Measurements from ENCODE around the gene CROCC. TPM values are rescaled to one million over a fixed set of nuclear protein-coding genes. Genes with fewer than 3 reads are reported as not detected.
"Not testable (repeated sequence)": the region's sequence is repeated elsewhere in the genome, so short reads cannot be mapped to it uniquely, and the experiment has no call there.

The CROCC gene
- total RNA-seq, 6 experiments from 2014 or later = 6.5 to 12.7 (median 9.4) TPM

DNA sequence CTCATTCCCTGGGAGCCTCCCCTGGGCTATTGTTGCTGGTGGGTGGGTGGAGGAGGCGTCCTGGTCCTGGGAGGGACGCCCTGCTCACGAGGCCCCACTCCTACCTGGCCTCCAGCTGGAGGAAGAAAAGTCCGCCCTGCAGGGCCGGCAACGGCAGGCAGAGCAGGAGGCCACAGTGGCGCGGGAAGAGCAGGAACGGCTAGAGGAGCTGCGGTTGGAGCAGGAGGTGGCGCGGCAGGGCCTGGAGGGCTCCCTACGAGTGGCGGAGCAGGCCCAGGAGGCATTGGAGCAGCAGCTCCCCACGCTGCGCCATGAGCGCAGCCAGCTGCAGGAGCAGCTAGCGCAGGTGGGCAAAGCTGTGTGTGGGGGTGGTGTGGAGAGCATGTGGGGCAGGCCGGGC is 24.9 kb downstream of the CROCC start:
- Histone ChIP-seq H3K9me3 (no peaks in the 10 kb centered on the region), H3K36me3 (no peaks in the 10 kb centered on the region), H3K4me1 (peaks cover 0 to 13% (median 2%) of the 10 kb centered on the region in 4 donors), H3K27me3 (no peaks in the 10 kb centered on the region), H3K27ac (no peak overlapping the region), H3K4me3 (no peak overlapping the region)
- intact Hi-C loops (cut with DNase I) = no loop called here
- TF ChIP-seq, protein P1, sequence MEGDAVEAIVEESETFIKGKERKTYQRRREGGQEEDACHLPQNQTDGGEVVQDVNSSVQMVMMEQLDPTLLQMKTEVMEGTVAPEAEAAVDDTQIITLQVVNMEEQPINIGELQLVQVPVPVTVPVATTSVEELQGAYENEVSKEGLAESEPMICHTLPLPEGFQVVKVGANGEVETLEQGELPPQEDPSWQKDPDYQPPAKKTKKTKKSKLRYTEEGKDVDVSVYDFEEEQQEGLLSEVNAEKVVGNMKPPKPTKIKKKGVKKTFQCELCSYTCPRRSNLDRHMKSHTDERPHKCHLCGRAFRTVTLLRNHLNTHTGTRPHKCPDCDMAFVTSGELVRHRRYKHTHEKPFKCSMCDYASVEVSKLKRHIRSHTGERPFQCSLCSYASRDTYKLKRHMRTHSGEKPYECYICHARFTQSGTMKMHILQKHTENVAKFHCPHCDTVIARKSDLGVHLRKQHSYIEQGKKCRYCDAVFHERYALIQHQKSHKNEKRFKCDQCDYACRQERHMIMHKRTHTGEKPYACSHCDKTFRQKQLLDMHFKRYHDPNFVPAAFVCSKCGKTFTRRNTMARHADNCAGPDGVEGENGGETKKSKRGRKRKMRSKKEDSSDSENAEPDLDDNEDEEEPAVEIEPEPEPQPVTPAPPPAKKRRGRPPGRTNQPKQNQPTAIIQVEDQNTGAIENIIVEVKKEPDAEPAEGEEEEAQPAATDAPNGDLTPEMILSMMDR (IDR thresholded peaks at IDR 0.05) = no peak
- TF ChIP-seq POLR2A (IDR thresholded peaks at IDR 0.05) = no peak
- 93% methylated on average over 19 of the region's 19 CpGs for WGBS (ENCODE audit: insufficient coverage, low coverage, low lambda C conversion rate, missing lambda C conversion rate)
- peak in 1 of 3 donors; percentile 55 for DNase-seq
- ATAC-seq = no peak

DNA sequence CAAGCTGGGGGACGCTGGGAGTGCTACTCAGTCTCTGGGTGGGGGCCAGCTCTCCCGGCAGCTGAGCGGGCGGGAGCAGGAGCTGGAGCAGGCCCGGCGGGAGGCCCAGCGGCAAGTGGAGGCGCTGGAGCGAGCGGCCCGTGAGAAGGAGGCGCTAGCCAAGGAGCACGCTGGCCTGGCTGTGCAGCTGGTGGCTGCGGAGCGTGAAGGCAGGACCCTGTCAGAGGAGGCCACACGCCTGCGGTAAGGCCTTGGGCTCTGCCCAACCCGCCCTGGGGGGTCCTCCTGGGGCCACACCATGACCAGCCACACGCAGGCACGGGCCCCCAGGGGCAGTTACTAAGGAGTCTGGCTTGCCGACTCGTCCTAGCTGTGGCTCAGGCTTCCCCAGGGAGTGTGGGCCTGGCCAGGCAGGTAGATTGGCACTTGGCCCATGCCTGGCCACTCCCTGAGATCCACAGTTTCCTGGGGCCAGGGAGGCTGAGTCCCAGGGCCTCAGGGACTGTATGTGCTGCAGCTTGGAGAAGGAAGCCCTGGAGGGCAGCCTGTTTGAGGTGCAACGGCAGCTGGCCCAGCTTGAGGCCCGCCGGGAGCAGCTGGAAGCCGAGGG is 26.7 kb downstream of the CROCC start:
- H3K4me3 ChIP-seq; intact Hi-C loops (cut with DNase I); H3K9me3 ChIP-seq; H3K36me3 ChIP-seq; H3K27me3 ChIP-seq: not testable (repeated sequence)
- WGBS (ENCODE audit: insufficient coverage, low coverage, low lambda C conversion rate, missing lambda C conversion rate) = 84% methylated on average over 16 of the region's 26 CpGs
- Histone ChIP-seq H3K27ac (peak overlapping the region in 2 of 3 donors; percentile 35 to 41), H3K4me1 (peaks cover 0 to 13% (median 2%) of the 10 kb centered on the region in 4 donors)
- ATAC-seq = peak; percentile 62 to 78 (median 70)
- DNase-seq = peak in 1 of 3 donors; percentile 61

DNA sequence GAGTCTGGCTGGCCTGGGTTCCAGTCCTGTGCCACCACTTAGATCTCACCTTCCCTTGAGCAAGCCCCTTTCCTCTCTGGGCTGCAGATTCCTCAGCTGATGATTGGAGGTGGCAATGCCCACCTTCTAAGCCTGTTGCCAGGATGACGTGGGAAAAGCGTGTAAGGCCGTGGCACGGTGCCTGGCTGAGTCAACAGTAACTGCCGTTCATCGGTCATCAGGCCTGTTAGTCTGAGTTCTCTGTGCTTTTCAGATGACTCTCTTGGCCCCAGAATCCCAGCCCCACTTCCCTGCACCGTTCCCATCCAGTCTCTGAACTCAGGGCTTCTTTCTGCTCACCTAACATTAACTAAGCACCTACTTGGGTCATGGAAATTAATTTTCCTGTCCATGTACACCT is 27.3 kb downstream of the CROCC start:
- WGBS (ENCODE audit: insufficient coverage, low coverage, low lambda C conversion rate, missing lambda C conversion rate) = 54% methylated on average over 3 of the region's 7 CpGs
- H3K27me3 ChIP-seq; H3K36me3 ChIP-seq; H3K9me3 ChIP-seq; H3K4me3 ChIP-seq; intact Hi-C loops (cut with DNase I): not testable (repeated sequence)
- peak overlapping the region in 2 of 3 donors; percentile 35 to 41 for H3K27ac ChIP-seq
- DNase-seq (peak; percentile 82 to 88 (median 88)), ATAC-seq (peak; percentile 62 to 87 (median 79))
- peaks cover 0 to 13% (median 2%) of the 10 kb centered on the region in 4 donors for H3K4me1 ChIP-seq

DNA sequence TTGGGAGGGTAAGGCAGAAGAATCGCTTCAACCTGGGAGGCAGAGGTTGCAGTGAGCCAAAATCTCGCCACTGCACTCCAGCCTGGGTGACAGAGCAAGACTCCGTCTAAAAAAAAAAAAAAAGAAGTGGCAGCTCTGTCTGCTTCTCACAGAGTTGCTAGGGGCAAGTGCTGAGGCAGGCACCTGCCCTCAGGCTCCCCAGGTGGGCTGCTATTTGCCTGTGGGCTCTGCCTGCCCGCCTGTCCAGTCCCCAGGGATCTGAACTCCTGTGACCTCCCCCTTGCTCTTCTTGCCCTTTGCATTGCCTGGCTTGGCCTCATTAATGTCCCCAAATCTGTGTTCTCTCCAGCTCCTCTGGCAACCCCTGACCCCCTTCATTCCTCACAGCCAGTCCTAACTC is 30.6 kb downstream of the CROCC start:
- intact Hi-C loops (cut with DNase I); H3K9me3 ChIP-seq; H3K4me3 ChIP-seq; H3K27ac ChIP-seq; H3K27me3 ChIP-seq; H3K36me3 ChIP-seq; ATAC-seq; DNase-seq: not testable (repeated sequence)
- H3K4me1 ChIP-seq = peaks cover 0 to 20% (median 2%) of the 10 kb centered on the region in 4 donors
- 94% methylated on average over 3 of the region's 4 CpGs for WGBS (ENCODE audit: insufficient coverage, low coverage, low lambda C conversion rate, missing lambda C conversion rate)

DNA sequence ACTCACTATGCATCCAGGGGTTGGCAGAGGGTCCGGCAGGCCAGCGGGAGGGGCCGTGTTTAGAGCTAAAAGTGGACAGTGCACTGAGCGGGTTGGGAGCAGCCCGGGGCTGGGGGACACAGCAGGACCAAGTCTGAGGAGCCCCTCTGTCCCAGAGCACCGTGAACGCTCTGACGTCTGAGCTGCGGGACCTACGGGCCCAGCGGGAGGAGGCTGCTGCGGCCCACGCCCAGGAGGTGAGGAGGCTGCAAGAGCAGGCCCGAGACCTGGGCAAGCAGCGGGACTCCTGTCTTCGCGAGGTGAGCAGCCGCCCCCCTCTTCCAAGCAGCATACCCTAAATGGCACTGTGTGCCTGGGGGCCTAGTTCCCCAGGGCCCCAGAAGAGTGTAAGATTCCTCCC is 32.8 kb downstream of the CROCC start:
- intact Hi-C loops (cut with DNase I) = no loop called here
- no peak for ATAC-seq
- WGBS (ENCODE audit: insufficient coverage, low coverage, low lambda C conversion rate, missing lambda C conversion rate) = no CpG with 5 or more reads among the region's 18 CpGs
- H3K4me3 ChIP-seq = no peak overlapping the region
- H3K4me1 ChIP-seq = peaks cover 0 to 10% (median under 1%) of the 10 kb centered on the region in 4 donors
- no peak for DNase-seq
- no peaks in the 10 kb centered on the region for H3K36me3 ChIP-seq
- no peaks in the 10 kb centered on the region for H3K9me3 ChIP-seq
- no peak overlapping the region for H3K27ac ChIP-seq
- no peaks in the 10 kb centered on the region for H3K27me3 ChIP-seq
- no peak for TF ChIP-seq POLR2A (IDR thresholded peaks at IDR 0.05)
- TF ChIP-seq, protein P1 (IDR thresholded peaks at IDR 0.05) = no peak

DNA sequence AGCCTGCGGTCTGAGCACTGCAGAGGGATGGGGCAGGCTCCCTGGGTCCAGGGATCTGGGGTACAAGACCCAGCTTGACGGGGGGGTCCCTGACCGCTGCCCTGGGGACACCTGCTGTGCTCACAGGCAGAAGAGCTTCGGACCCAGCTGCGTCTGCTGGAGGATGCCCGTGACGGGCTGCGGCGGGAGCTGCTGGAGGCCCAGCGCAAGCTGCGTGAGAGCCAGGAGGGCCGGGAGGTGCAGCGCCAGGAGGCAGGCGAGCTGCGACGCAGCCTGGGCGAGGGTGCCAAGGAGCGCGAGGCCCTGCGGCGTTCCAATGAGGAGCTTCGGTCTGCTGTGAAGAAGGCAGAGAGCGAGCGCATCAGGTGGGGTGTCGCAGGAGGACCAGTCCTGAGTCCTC is 33.5 kb downstream of the CROCC start:
- no peak for DNase-seq

More for the DNA sequence above, 33.5 kb downstream of the CROCC start:
- WGBS (ENCODE audit: insufficient coverage, low coverage, low lambda C conversion rate, missing lambda C conversion rate) = no CpG with 5 or more reads among the region's 25 CpGs
- H3K36me3 ChIP-seq = no peaks in the 10 kb centered on the region
- H3K4me3 ChIP-seq = no peak overlapping the region
- intact Hi-C loops (cut with DNase I) = no loop called here
- H3K4me1 ChIP-seq = peaks cover 0 to 7% (median 0%) of the 10 kb centered on the region in 4 donors
- no peaks in the 10 kb centered on the region for H3K27me3 ChIP-seq
- ATAC-seq = no peak
- TF ChIP-seq, protein P1 (IDR thresholded peaks at IDR 0.05) = no peak
- TF ChIP-seq POLR2A (IDR thresholded peaks at IDR 0.05) = no peak
- no peaks in the 10 kb centered on the region for H3K9me3 ChIP-seq
- no peak overlapping the region for H3K27ac ChIP-seq
